Brain microvascular endothelial cell (primary cell): ENCODE measurements around the gene PSMD6.

Experiments
- DNase-seq: peaks from one replicate; pipeline ENCODE4 v3.0.0-alpha.2; 2020
- H3K27ac ChIP-seq: fragments of 250-450 bp; sonication (Bioruptor Pico); 2 replicates; pipeline ENCODE4 v1.5.1; 2020; ENCODE audit warnings: mild to moderate bottlenecking, moderate library complexity
- H3K27me3 ChIP-seq: fragments of 250-450 bp; sonication (Bioruptor Pico); replicated peaks from 2 replicates; pipeline ENCODE4 v1.5.1; 2020; ENCODE audit warnings: mild to moderate bottlenecking
- H3K36me3 ChIP-seq: fragments of 250-450 bp; sonication (Bioruptor Pico); replicated peaks from 2 replicates; pipeline ENCODE4 v1.5.1; 2020; ENCODE audit warnings: mild to moderate bottlenecking
- H3K4me3 ChIP-seq: 2 replicates; pipeline ENCODE4 v1.5.1; 2011; ENCODE audit warnings: low read depth, mild to moderate bottlenecking, control low read depth, low read length, moderate library complexity
- CTCF ChIP-seq: IDR thresholded peaks from 2 replicates; pipeline ENCODE4 v1.5.1; 2011; ENCODE audit warnings: low read depth, mild to moderate bottlenecking, moderate library complexity, low read length, control low read depth, inconsistent platforms; ENCODE audit errors: missing control alignments
- in situ Hi-C: cut with HindIII; loops from 2 replicates; pipeline ENCODE4 v1.10.0; 2017; ENCODE audit warnings: low sequenced_read_pairs, low pct_ligation_motif_present

Gene PSMD6

GRCh38 chr3:63970631-63971475 lies 52.4 kb downstream of the PSMD6 start:
- H3K27ac ChIP-seq: no peak overlapping the region
- no peaks in the 10 kb centered on the region for H3K36me3 ChIP-seq
- H3K4me3 ChIP-seq: no peak overlapping the region
- TF ChIP-seq CTCF: no peak
- in situ Hi-C loops: no loop called here
- no peak for DNase-seq
- H3K27me3 ChIP-seq: no peaks in the 10 kb centered on the region

- TF ChIP-seq CTCF: no peak
- in situ Hi-C loops: no loop called here
- Histone ChIP-seq H3K27ac (no peak overlapping the region), H3K27me3 (no peaks in the 10 kb centered on the region), H3K4me3 (no peak overlapping the region), H3K36me3 (no peaks in the 10 kb centered on the region)
- no peak for DNase-seq
Observed at GRCh38 chr3:63969876-63970275, 53.4 kb downstream of the PSMD6 start.

DNA sequence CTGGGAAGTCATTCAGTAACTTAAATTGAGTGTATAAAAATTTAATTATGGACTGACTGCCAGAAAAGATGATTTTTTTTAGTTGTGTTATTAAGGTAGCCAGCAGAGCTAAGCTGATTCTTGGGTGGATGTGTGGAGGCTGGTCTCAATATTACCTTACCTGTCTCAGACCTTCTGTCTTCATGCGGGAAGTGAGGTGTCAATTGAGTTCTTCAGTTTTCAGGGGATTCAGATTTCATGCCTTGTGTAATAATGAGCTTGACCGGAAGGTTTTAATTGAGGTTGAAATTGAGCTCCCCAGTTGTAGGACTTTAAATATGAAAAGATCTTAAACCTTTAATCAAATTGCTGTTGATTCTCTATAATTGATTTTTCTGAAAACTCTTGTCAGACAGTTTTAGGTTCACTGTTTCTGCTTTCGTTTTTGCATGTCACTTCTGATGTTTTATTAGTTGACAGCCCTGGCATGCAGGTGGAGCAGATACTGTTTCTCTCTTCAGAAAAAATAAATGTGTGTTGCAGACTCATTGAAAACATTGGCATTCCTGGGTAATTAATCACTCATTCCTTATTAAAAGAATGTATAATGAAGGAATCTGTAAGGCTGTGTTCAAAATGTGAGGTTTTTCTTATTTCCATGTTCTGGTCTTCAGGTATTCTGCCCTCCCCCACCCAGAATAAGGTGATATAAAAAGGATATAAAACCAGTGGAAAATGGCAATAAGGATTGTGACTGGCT lies 54.5 kb downstream of the PSMD6 start:
- in situ Hi-C loops: no loop called here
- H3K4me3 ChIP-seq: no peak overlapping the region
- no peak for TF ChIP-seq CTCF
- no peaks in the 10 kb centered on the region for H3K36me3 ChIP-seq
- DNase-seq: no peak
- no peaks in the 10 kb centered on the region for H3K27me3 ChIP-seq
- H3K27ac ChIP-seq: peak overlapping the region; percentile 69

GRCh38 chr3:63967675-63968611 lies 55.4 kb downstream of the PSMD6 start:
- no peak for TF ChIP-seq CTCF
- Histone ChIP-seq H3K36me3 (no peaks in the 10 kb centered on the region), H3K27me3 (no peaks in the 10 kb centered on the region), H3K27ac (peak overlapping the region; percentile 69), H3K4me3 (peak overlapping the region; percentile 1)
- DNase-seq: peak; percentile 51
- in situ Hi-C loops: no loop called here

DNA sequence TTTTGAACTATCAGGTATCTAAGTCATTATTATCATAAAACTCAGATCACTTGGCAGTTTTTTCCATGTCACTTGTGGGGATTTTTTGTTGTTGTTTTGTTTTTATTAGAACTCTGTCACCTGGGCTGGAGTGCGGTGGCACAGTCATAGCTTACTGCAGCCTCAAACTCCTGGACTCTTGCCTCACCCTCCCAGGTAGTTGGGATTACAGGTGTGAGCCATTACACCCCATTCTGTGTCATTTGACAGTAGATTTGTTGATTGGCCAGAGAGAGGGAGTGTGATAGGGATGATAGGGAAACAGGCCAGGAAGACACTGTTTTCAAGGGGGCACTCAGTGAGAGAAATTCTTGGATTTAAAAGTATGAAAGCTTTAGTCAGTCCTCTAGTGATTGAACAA lies 56.4 kb downstream of the PSMD6 start:
- no peak overlapping the region for H3K27ac ChIP-seq
- TF ChIP-seq CTCF: no peak

More for the DNA sequence above, 56.4 kb downstream of the PSMD6 start:
- in situ Hi-C loops: no loop called here
- no peaks in the 10 kb centered on the region for H3K36me3 ChIP-seq
- DNase-seq: no peak
- H3K27me3 ChIP-seq: no peaks in the 10 kb centered on the region
- H3K4me3 ChIP-seq: no peak overlapping the region
